Smooth muscle cell (in vitro differentiated cells): ENCODE results near the gene PLAC1. TPM values are rescaled to one million over a fixed set of nuclear protein-coding genes. Genes with fewer than 3 reads are reported as not detected.

Experiments
- DNase-seq: peaks from one replicate; lab custom pipeline; 2025; ENCODE audit not compliant: unreplicated experiment; lab: John Stamatoyannopoulos, UW
- H2AFZ ChIP-seq: fragments of 200-600 bp; sonication (generic); 2 replicates; pipeline ENCODE4 v1.6.0; 2016; ENCODE audit warnings: antibody characterized with exemption, low read depth, mild to moderate bottlenecking
- H3F3A ChIP-seq: fragments of 200-600 bp; sonication (generic); 2 replicates; pipeline ENCODE4 v1.6.0; 2017; ENCODE audit warnings: antibody characterized with exemption, low read depth
- H3K27ac ChIP-seq: fragments of 200-600 bp; sonication (generic); 2 replicates; pipeline ENCODE4 v1.5.1; 2016; ENCODE audit warnings: low read depth, mild to moderate bottlenecking
- H3K27me3 ChIP-seq: fragments of 200-600 bp; sonication (generic); 2 replicates; pipeline ENCODE4 v1.6.1; 2016; ENCODE audit warnings: low read depth, mild to moderate bottlenecking
- H3K36me3 ChIP-seq: fragments of 200-600 bp; sonication (generic); 2 replicates; pipeline ENCODE4 v1.5.1; 2016; ENCODE audit warnings: low read depth
- H3K4me1 ChIP-seq: fragments of 200-600 bp; sonication (generic); 2 replicates; pipeline ENCODE4 v1.5.1; 2016; ENCODE audit warnings: low read depth
- H3K4me2 ChIP-seq: fragments of 200-600 bp; sonication (generic); 2 replicates; pipeline ENCODE4 v1.6.0; 2016; ENCODE audit warnings: mild to moderate bottlenecking
- H3K4me3 ChIP-seq: fragments of 200-600 bp; sonication (generic); 2 replicates; pipeline ENCODE4 v1.5.1; 2016; ENCODE audit warnings: mild to moderate bottlenecking
- H3K79me2 ChIP-seq: fragments of 200-600 bp; sonication (generic); 2 replicates; pipeline ENCODE4 v1.6.0; 2016; ENCODE audit warnings: low read depth, mild to moderate bottlenecking
- H3K9ac ChIP-seq: fragments of 200-600 bp; sonication (generic); 2 replicates; pipeline ENCODE4 v1.6.0; 2016; ENCODE audit warnings: low read depth
- H3K9me3 ChIP-seq: fragments of 200-600 bp; sonication (generic); replicated peaks from 2 replicates; pipeline ENCODE4 v1.5.1; 2016; ENCODE audit warnings: low read depth
- H4K20me1 ChIP-seq: fragments of 200-600 bp; sonication (generic); 2 replicates; pipeline ENCODE4 v1.6.0; 2016; ENCODE audit warnings: low read depth
- CTCF ChIP-seq: fragments of 200-600 bp; sonication (generic); IDR thresholded peaks from 2 replicates; pipeline ENCODE4 v1.5.1; 2017; ENCODE audit warnings: borderline replicate concordance, mild to moderate bottlenecking, antibody characterized with exemption; ENCODE audit not compliant: insufficient read depth, poor library complexity, severe bottlenecking
- WGBS: methylation state at CpG from one replicate; pipeline ENCODE4 v1.1.7; 2016; ENCODE audit warnings: low lambda C conversion rate; 5-methylcytosine and 5-hydroxymethylcytosine counted together
- microRNA counts: library from miRNA; unstranded; fragments of <30 nt; microRNA quantifications from one replicate; lab custom pipeline; 2016
- microRNA-seq: library from miRNA; unstranded; fragments of <30 nt; microRNA quantifications from one replicate; pipeline ENCODE4, GENCODE V29; 2016; ENCODE audit warnings: borderline number of aligned reads
- polyA plus RNA-seq: library from polyadenylated mRNA; unstranded; fragments of >200 nt; fragmentation: Nextera tagmentation; extraction: Ambion mirVana; gene quantifications from 2 replicates; pipeline ENCODE4 v1.2.1, GENCODE V29; 2016
- small RNA-seq: library from RNA; depleted of rRNA; stranded (forward); fragments of <200 nt; gene quantifications from one replicate; pipeline ENCODE3, GENCODE V24; 2014
- total RNA-seq: library from RNA; depleted of rRNA; stranded (reverse); fragments of >200 nt; gene quantifications from 2 replicates; pipeline ENCODE4 v1.2.3, GENCODE V29; 2014

Gene PLAC1
- total and polyA plus RNA-seq, 2 experiments from 2014 or later: 0.31 to 1.1 TPM

GRCh38 chrX:134520860-134521390 lies 137.3 kb downstream of the PLAC1 start:
- Histone ChIP-seq H2AFZ (no peak overlapping the region), H3F3A (no peaks in the 10 kb centered on the region), H3K4me3 (no peak overlapping the region), H3K4me1 (no peaks in the 10 kb centered on the region), H3K79me2 (no peaks in the 10 kb centered on the region), H4K20me1 (no peaks in the 10 kb centered on the region), H3K27me3 (no peaks in the 10 kb centered on the region), H3K4me2 (no peak overlapping the region), H3K9ac (no peak overlapping the region), H3K27ac (no peak overlapping the region), H3K36me3 (no peaks in the 10 kb centered on the region), H3K9me3 (no peaks in the 10 kb centered on the region)
- TF ChIP-seq CTCF: peak; percentile 49
- 70% methylated on average over 3 of the region's 3 CpGs for WGBS
- DNase-seq: no peak

MicroRNA genes within 50 kb of the gene (microRNA counts, 767-probe panel; counts per million panel counts)
- microRNA hsa-miR-424-5p (lab: Ali Mortazavi, UCI) (183 counts per million), microRNA hsa-miR-450a-5p (lab: Ali Mortazavi, UCI) (5,768 counts per million, percentile 27 among the panel's probes with 10 or more counts), microRNA hsa-miR-450b-3p (lab: Ali Mortazavi, UCI) (183 counts per million), microRNA hsa-miR-450b-5p (lab: Ali Mortazavi, UCI) (183 counts per million), microRNA hsa-miR-503 (lab: Ali Mortazavi, UCI) (7,684 counts per million, percentile 49 among the panel's probes with 10 or more counts), microRNA hsa-miR-542-3p (lab: Ali Mortazavi, UCI) (183 counts per million), microRNA hsa-miR-542-5p (lab: Ali Mortazavi, UCI) (183 counts per million)

Small RNA genes within 50 kb of the gene (microRNA-seq; reads per million reads assigned to microRNA genes)
- gene MIR424: 25,707 reads per million, percentile 97 among the genes with 10 or more reads in this experiment
- gene MIR450A1: 11.1 reads per million, percentile 15 among the genes with 10 or more reads in this experiment
- 30.4 reads per million, percentile 38 among the genes with 10 or more reads in this experiment for gene MIR450A2
- gene MIR450B: 28.1 reads per million, percentile 35 among the genes with 10 or more reads in this experiment
- 1,074 reads per million, percentile 81 among the genes with 10 or more reads in this experiment for gene MIR503
- 412 reads per million, percentile 72 among the genes with 10 or more reads in this experiment for gene MIR542

Small RNA genes within 50 kb of the gene (small RNA-seq; reads per million reads assigned to genes)
- gene AC004383.1 (0.08 reads per million), gene MIR450A1 (not detected), gene MIR450A2 (not detected), gene MIR450B (4.1 reads per million, percentile 59 among the genes with 10 or more reads in this experiment), gene MIR503 (6.3 reads per million, percentile 68 among the genes with 10 or more reads in this experiment), gene MIR542 (14.0 reads per million, percentile 84 among the genes with 10 or more reads in this experiment)

Other genes starting within 250 kb of the PLAC1 start
- gene HPRT1, start 198.3 kb downstream of the PLAC1 start, total RNA-seq: 4.2 and 12.6 TPM in 2 replicates
- gene HPRT1, start 198.3 kb downstream of the PLAC1 start, polyA plus RNA-seq: 16.2 and 21.1 TPM in 2 replicates
- gene PABIR2, start 138.7 kb upstream of the PLAC1 start, total RNA-seq: 5.0 and 7.6 TPM in 2 replicates
- 2.9 and 5.2 TPM in 2 replicates for gene PABIR2, start 138.7 kb upstream of the PLAC1 start, polyA plus RNA-seq